GM12874 (cell line): ENCODE data around the gene CCDC24.

Source experiments
- TF ChIP-seq, protein P1 (sequence below): IDR thresholded peaks from 2 replicates; pipeline ENCODE4 v1.5.1; 2011; ENCODE audit warnings: low read depth, mild to moderate bottlenecking, control low read depth, low read length, moderate library complexity; ENCODE audit not compliant: insufficient read depth

Gene CCDC24

GRCh38 chr1:43957407-43958040, 33.9 kb upstream of the CCDC24 start:
- TF ChIP-seq, protein P1, sequence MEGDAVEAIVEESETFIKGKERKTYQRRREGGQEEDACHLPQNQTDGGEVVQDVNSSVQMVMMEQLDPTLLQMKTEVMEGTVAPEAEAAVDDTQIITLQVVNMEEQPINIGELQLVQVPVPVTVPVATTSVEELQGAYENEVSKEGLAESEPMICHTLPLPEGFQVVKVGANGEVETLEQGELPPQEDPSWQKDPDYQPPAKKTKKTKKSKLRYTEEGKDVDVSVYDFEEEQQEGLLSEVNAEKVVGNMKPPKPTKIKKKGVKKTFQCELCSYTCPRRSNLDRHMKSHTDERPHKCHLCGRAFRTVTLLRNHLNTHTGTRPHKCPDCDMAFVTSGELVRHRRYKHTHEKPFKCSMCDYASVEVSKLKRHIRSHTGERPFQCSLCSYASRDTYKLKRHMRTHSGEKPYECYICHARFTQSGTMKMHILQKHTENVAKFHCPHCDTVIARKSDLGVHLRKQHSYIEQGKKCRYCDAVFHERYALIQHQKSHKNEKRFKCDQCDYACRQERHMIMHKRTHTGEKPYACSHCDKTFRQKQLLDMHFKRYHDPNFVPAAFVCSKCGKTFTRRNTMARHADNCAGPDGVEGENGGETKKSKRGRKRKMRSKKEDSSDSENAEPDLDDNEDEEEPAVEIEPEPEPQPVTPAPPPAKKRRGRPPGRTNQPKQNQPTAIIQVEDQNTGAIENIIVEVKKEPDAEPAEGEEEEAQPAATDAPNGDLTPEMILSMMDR = no peak

DNA sequence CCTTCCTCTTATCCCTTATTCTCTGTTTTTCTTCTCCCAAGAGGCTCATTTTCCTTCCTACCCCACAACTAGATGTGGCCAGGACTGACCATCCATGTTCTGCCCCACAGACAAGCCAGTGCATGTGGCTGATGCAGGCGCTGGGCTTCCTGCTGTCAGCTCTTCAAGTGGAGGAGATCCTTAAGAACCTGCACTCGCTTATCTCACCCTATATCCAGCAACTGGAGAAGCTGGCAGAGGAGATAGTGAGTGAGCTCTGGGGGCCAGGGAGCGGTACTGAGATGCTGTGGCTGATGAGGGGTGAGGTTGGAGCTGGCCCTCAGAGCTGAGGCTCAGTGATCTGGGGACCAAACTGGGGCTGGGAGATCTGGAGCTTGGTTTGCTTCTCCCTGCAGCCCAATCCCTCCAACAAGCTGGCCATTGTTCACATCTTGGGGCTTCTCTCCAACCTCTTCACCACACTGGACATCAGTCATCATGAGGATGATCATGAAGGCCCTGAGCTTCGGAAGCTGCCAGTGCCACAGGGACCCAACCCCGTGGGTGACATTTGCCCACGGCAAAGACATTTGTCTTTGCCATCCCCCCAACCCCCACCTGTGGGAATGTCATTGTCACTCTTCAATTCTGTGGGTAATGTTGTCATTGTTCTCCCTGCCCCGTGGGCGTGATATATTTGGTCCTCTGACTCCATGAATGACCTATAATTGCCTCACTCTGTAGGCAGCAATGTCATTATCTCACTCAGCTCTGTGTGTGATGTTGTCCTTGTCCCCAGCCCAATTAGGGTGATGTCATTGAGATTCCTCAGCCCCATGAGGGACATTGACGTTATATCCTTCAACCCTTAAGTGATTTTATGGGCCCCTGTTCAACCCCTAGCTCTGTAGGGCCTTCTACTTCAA, 32.8 kb upstream of the CCDC24 start:
- TF ChIP-seq, protein P1 = no peak

DNA sequence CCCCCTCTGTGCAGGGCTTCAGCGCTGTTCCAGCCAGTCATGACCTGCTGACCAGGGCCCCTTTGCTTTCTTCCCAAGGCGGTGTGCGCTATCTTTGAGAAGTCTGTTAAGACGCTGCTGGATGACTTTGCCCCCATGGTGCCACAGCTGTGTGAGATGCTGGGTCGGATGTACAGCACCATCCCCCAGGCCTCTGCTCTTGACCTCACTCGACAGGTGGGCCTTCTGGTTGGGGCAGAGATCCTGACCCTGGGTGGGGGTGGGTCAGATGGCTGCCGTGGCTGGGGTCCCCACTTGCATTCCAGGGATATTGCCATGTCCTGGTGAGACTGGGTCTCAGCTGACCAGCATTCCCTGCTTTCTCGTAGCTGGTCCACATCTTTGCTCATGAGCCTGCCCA, 30.6 kb upstream of the CCDC24 start:
- TF ChIP-seq, protein P1 = no peak

DNA sequence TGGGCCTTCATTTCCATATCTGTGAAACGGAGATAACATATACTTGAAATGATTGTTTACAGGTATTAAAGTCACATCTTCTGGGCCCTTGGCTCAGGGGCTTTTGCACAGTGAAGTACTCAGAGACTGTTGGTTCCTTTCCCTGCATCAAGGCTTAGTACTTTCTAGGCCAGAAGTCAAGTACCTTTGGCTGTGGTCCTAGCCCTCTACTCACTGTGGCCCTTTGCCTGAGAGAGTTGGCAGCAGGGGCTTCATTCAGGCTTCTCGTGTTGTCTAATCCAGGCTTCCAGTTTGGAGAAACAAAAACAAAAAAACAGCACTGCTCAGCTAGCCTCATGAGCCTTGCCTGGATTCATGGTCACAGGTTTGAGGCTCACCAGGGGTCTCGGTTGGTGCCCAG, 29.7 kb upstream of the CCDC24 start:
- TF ChIP-seq, protein P1 = no peak

DNA sequence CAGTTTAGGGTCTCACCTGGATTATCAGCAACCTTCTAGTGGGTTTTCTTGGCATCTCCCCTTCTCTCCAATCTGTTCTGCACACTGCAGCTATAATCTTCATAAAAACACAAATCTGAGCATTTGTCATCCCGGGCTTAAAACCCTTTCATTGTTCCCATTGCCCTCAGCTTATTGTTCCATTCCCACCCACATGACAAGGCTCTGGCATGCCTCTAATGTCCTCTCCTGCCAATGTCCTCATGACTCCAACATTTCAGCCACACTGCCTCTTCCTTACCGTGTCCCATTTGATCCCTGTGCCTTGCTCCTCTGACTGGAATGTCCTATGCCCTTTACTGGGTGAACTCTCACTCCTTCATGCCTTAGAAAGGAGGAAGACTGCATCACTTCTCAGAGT, 29.1 kb upstream of the CCDC24 start:
- TF ChIP-seq, protein P1 = no peak

DNA sequence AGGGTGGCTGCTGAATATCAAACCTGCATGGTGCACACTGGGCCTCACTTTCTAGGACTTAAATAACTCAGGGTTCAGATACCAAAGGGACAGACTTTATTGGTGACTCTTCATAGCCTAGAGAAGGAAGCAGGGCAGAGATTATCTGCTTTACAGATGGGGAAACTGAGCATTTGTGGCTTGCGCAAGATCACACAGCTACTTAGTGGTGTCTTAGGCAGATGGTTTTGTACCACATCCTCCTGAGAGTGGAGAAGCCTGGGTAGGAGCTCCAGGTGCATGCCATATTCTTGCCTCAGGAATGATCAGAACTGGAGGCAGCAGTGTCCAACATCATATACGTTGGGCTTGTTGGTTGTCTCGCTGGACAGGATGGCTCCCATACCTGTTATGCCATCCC, 28.4 kb upstream of the CCDC24 start:
- TF ChIP-seq, protein P1 = no peak

DNA sequence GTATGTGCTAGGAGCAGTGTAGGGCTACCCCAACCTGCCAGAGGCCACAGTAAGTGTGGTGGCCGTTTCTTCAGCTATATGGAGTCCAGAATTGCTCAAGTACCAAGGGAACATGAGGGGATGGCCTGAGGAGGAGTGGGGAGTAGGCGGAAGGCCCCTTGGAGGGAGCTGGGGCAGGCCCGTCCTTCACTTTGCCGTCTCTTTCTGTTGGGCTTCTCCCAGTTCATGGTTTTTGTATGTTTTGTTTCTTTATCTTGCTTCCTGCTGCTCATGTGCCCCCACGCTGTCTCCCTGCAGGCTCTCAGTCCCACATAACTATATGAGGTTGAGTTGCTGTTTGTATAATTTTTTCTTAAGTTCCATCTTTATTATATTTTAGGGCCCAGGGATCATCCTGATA, 27.5 kb upstream of the CCDC24 start:
- TF ChIP-seq, protein P1 = no peak
